NCI-H146 treated with DMSO at 0.1 percent for 48 hours (cell line): Measurements from ENCODE around the gene PRLR.
"Not testable (repeated sequence)": the region's sequence is repeated elsewhere in the genome, so short reads cannot be mapped to it uniquely, and the experiment has no call there.

Experiments used
- DNase-seq: peaks from one replicate; lab custom pipeline; 2025; ENCODE audit not compliant: unreplicated experiment; lab: John Stamatoyannopoulos, UW

Gene PRLR

GRCh38 chr5:35198075-35198474 is 32.2 kb downstream of the PRLR start:
- DNase-seq, result no peak

DNA sequence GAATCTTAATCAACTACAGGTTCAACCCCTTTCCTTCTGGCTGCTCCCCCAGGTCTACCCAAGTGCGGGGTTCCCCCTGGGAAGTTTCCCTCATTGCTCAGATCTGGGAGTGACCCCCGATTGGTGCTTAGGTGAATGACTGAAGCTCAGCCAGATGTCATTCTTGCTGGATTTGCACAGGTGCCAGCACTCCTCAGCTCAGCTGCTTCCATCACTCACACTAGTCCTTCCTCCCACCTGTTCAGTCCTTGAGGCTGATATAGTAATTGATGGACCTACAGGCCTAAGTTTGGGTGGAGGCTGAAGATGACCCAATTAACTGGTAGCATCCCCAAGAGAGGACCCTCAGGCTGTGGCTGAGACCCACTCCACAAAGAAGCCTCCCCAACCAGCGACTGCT is 32.9 kb downstream of the PRLR start:
- DNase-seq, result no peak

DNA sequence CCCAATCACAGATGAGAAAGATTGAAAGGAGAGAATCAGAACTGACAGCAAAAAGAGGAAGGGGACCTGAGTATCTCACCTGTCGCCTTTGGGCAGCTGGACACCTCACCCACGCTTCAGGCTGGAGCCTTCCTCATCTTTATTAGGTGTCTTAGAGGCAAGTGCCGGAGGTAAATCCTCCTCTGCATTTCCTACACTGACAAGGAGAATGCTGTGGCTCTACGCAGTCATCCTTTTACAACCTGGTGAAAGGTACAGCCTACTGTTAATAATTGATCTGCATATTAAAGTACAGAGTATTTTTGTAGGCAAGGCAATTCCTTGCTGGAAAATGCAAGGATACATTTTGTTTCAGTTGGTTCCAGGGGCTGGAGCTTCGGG is 34.8 kb downstream of the PRLR start:
- no peak for DNase-seq

- DNase-seq, result no peak
Measured at GRCh38 chr5:35194635-35195471, 35.4 kb downstream of the PRLR start.

DNA sequence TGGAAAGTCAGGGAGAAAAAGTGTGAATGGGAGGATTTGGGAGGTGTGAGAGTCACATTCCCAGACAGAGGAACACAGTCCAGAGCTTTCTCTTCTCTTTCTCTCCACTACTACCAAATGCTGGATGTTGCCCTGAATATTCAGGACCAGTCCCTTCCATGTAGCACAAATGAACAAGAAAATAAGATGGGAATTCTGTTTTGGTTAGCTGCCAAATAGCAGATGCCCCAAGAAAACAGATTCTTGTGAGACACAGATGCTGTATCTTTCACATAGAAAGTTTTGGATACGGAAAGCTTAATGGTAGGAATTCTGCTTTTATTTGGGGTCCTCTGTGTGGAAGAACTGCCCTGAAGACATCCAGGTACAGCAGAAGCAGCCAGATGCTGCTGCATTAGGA is 37.8 kb downstream of the PRLR start:
- DNase-seq, result no peak

DNA sequence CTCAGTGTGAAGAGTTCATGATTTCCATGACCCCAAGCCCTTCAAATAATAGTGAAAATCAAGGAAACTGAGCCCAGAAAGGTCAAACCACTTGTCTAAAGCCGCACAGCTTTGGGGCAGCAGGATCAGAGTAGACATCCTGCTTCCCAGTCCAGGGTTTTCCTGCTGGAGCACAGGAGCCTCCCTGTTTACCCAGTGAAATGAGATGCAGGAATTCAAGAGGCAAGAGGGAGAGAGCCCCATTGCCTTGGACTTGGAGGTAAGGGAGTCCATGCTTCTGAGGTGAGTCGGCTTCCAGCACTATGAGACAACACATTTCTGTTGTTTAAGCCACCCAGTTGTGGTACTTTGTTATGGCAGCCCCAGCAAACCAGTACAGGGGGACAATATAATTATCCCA is 40.5 kb downstream of the PRLR start:
- DNase-seq, result not testable (repeated sequence)

DNA sequence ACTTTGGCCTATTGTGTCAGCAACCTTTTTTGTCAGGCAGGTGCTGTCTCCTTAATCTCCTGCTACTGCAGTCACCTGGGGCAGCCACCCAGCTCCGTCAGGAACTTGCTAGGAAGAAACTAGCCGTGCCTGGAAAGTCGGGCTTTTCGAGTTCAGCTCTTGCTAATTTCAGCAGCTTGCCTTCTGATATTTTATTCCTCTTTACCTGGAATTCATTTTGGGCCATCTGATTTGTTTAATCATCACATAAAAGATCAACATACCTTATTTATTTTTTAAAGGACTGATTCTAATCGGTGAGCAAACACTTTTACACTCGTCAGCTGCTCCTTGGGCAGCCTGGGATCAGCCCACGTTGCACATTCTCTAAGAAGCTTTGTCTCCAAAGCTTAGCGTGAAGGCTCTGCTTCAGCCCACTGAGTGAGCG is 42.2 kb downstream of the PRLR start:
- no peak for DNase-seq

DNA sequence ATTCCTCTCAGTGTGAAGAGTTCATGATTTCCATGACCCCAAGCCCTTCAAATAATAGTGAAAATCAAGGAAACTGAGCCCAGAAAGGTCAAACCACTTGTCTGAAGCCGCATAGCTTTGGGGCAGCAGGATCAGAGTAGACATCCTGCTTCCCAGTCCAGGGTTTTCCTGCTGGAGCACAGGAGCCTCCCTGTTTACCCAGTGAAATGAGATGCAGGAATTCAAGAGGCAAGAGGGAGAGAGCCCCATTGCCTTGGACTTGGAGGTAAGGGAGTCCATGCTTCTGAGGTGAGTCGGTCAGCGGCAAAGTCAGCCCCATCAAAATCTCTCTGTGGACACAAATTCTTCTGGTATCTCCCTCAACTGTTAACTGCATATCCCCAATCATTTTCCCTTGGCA is 42.7 kb downstream of the PRLR start:
- DNase-seq, result not testable (repeated sequence)

DNA sequence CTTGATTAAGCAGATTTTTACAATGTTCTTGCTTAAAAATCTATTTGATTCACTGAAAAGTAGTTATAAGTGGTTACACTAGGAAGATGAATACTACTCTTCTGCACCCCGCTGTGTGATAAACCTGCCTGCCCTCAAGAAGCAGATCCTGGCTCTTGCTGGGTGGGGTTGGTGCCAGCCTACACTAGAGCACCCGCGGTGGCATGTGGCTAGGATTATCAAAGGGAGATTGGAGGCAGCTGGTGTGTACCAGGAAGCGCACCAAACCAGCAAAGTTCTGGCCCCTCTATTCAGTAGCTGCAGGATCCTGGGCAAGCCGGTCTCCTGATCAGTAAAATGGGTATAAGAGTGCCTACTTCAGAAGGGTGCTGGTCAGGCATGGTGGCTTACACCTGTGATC is 43.5 kb downstream of the PRLR start:
- DNase-seq, result no peak

DNA sequence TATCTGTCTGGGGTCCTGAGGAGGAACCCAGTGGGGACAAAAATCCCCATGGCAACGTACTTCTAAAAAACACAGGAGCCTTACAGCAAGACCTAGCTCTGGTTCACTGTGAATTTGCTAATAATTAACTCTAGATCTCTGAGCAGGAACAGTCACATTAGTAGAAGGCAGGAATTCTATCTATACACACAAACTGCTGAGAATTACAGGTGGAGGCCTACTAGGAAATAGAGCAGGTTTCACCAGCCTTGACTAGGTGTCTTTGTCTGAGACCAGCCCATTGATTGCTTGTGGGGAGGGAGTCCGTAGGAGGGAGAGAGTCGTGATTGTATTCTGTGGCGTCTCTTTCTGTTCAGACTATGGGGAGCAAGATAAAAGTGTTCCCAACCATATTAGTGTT is 44.8 kb downstream of the PRLR start:
- no peak for DNase-seq

GRCh38 chr5:35183556-35183955 is 46.7 kb downstream of the PRLR start:
- DNase-seq, result no peak

DNA sequence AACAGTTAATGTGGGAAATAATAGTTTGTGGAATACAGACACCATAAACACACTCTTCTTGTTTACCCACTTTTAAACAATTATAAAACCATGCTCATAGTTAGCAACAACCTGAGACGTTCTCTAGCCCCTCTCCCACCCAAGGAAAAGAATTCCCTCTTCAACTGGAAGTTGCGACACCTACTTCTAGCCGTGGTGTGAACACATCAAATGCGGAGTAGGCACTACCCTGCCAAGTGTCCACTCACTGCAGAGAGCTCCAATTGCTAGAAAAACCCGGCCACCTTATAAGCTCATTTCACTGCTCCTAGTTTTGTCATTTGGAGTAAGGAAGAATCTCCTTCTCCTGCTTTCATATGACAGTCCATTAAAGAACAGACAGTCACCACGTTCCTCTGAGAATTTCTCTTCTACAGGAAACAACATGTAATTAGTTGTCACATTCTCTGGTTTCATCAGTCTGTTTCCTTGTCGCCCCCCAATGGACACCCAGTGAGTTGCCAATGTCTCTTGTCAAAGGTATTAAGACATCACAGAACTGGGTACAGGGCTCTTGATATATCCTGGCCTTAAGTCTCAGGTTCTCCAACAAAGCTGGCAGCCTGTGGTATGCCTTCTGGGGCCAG is 47.3 kb downstream of the PRLR start:
- no peak for DNase-seq

DNA sequence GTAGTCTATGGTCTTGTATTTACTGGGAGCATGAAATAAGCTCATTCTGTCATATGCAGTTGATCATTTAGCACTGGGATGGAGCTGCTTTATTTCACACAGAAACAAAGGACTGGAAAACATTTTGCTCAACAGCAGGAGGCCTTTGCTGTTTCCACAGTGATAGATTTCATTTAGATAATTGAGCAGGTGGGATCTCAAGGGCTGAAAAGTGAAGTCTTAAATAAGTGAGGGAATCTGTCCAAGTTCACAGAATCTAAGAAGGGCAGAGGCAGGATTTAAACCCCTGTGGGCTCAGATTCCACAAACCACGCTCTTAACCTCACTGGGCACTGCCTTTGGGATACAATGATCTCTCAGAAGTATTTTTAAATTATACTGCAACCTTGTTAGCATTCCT is 47.8 kb downstream of the PRLR start:
- no peak for DNase-seq

GRCh38 chr5:35180046-35180445 is 50.2 kb downstream of the PRLR start:
- DNase-seq, result no peak

- no peak for DNase-seq
Measured at GRCh38 chr5:35177783-35178182, 52.5 kb downstream of the PRLR start.

DNA sequence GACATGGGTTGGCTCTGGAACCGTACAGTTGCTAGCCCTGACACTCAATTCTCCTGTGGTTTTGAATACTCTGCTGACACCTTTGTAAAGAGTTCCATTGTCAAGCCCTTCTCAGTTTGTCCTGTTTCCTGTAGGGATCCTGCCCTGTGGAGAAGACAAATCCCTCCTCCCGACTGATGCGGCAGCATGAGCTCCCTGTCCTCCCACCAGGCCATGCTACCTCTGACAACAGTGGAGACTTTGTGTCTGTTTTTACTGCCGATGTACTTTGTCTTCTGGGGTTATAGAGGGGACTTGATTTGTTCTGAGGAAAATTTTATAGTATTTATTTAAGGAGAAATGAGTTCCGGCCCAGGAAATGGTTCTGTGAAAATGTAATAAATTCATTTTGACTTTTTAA is 57.8 kb downstream of the PRLR start:
- DNase-seq, result no peak

DNA sequence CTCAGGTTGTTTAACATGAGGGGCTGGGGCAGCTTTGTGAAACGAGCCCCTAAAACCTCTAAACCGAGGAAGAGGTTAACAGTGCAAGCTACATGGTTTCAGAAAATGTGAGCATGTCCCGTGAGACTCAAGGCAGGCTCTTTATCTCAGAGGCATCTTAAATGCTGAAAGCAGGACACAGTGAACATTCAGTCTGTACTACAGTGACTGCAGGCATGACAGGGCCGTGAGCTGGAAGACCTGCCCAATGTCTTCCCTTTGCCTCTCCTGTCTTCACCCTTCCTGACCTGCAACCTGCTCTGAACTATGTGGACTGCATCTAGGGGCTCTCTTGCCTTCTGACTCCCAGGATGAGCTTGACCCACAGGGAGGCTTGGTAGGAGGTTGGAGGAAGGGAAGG is 58.3 kb downstream of the PRLR start:
- no peak for DNase-seq

- no peak for DNase-seq
Measured at GRCh38 chr5:35171078-35171477, 59.2 kb downstream of the PRLR start.

DNA sequence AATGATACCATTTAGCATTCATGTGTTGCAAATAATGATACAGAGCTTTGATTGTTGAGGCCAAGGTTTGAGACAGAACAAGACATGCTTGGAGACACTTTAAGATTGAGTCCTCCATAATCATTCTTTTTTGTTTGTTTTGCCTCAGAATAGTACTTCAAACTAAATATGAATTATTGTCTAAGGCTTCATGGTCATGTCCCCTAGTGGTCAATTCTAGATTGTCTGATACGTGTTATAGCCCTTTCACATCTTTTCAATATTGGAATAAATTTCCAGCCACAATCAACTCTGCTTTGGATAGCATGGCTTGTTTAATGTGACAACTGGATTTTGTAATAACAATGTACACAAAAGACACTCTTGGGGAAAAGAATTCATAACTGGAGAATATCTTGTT is 64.2 kb downstream of the PRLR start:
- no peak for DNase-seq

- no peak for DNase-seq
Measured at GRCh38 chr5:35164860-35165542, 65.3 kb downstream of the PRLR start.

DNA sequence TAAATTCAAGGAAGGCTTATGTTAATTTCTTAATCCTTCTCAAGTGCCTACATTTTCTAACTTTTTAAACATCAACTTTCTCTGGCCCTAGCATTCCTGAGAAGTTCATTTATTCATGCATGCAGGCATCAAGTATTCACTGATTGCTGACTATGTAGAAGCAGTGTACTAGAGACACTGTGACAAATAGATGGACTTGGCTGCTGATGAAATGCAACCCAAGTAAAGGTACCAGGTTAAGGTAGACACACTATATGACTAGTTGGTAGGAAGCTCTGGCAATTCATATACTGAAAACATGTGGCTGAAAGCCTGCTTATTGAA is 66.6 kb downstream of the PRLR start:
- DNase-seq, result no peak
